ENCODE measurements around the gene ARFGAP1.

Gene ARFGAP1

DNA sequence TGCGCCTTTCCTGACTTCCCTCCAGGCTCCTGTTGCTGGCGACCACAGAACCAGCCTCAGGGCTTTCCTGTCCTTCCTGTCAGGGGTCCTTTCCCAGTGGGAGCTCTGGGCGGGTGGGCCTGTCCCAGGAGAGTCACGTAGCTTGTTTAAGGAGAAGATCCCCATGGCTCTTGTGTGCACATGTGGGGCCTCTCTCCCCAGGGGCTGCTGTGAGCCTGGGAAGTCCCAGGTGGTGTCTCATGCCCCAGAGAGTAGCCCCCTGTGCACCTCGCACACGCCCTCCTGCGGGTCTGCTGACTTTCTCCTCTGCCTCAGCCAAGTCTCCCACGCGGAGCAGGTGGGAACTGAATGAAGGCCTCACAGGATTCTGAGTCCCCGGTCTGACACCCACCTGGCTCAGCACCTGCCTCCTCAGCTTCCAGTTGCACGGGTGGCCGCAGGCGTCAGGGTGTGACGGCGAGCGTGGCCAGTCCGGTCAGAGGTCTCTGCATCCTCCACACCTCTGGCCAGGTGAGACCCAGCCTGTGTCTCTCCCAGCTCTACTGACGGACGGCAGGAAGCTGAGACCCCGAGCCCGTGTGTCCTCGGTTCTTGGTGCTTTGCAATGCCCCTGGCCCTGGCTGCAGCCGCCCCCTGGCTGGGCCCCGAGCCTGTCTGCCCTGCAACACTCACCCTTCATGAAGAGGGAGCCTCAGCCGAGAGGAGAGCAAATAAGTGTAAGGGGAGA, 12.7 kb upstream of the ARFGAP1 start:
- DNase-seq, result no peak
- H3K27me3 ChIP-seq (ENCODE audit: insufficient read depth, low read depth, severe bottlenecking), result no peaks in the 10 kb centered on the region
- H3K4me3 ChIP-seq (ENCODE audit: low read depth, low read length), result no peak overlapping the region
- no peaks in the 10 kb centered on the region for H3K36me3 ChIP-seq
- no peaks in the 10 kb centered on the region for H3K9me3 ChIP-seq (ENCODE audit: severe bottlenecking)
- H3K27ac ChIP-seq, result no peak overlapping the region
- TF ChIP-seq, protein P1, sequence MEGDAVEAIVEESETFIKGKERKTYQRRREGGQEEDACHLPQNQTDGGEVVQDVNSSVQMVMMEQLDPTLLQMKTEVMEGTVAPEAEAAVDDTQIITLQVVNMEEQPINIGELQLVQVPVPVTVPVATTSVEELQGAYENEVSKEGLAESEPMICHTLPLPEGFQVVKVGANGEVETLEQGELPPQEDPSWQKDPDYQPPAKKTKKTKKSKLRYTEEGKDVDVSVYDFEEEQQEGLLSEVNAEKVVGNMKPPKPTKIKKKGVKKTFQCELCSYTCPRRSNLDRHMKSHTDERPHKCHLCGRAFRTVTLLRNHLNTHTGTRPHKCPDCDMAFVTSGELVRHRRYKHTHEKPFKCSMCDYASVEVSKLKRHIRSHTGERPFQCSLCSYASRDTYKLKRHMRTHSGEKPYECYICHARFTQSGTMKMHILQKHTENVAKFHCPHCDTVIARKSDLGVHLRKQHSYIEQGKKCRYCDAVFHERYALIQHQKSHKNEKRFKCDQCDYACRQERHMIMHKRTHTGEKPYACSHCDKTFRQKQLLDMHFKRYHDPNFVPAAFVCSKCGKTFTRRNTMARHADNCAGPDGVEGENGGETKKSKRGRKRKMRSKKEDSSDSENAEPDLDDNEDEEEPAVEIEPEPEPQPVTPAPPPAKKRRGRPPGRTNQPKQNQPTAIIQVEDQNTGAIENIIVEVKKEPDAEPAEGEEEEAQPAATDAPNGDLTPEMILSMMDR (IDR thresholded peaks at IDR 0.05; ENCODE audit: low read depth, low read length), result no peak

DNA sequence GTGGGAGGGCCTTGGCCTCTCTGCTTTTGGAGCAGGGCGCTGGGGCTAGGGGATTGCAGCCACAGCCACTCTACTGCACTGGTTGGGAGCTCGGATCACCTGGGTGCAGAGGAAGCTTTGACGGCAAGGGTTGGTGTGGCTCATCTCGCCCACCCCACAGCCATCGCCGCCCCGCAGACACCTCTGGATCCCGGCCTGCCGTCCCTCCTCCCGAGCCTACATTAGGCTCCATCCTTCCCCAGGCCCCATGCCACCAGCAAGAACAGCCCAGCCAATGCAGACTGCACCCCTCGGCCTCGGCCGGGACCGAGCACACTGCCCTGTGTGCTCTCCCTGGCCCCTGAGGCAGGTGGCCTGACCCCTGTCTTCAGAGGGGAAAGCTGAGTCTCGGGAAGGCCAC, 12.1 kb upstream of the ARFGAP1 start:
- Histone ChIP-seq H3K4me3 (ENCODE audit: low read depth, low read length) (no peak overlapping the region), H3K9me3 (ENCODE audit: severe bottlenecking) (no peaks in the 10 kb centered on the region), H3K27ac (no peak overlapping the region), H3K27me3 (ENCODE audit: insufficient read depth, low read depth, severe bottlenecking) (no peaks in the 10 kb centered on the region), H3K36me3 (no peaks in the 10 kb centered on the region)
- no peak for DNase-seq
- TF ChIP-seq, protein P1 (IDR thresholded peaks at IDR 0.05; ENCODE audit: low read depth, low read length), result no peak

DNA sequence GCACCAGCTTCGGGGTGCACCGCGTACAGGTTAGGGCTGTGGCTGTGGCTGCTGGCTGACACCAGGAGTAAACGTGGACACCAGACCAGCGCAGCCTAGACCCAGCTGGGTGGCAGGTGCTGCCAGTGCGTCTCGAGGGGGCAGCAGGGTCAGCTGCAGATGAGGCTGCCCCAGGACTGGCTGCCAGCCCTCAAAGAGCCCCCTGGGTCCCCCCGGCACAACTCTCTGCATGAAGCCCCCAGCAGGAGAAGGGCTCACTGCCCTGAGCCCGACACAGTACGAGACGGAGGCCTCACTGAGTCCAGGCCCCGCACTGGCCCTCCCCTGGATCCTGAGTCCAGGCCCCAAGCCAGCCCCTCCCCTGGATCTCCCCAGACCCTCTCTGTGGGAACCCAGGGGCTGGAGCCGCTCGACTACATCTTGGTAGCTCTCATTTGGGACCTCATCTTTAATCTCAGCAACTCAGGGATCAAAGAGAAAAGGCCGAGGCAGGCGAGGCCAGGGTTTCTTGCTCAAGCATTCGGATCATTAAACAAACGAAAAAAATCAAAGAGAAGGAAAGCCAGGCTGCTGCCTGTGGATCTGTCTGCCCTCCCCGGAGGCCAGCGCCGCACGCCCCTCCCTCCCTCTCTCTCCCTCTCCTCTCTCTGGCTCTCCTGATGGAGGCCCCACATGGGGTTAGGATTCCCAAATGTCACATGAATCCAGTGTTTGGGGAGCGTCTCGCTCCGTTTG, 11.4 kb upstream of the ARFGAP1 start:
- H3K27me3 ChIP-seq (ENCODE audit: insufficient read depth, low read depth, severe bottlenecking), result no peaks in the 10 kb centered on the region

DNA sequence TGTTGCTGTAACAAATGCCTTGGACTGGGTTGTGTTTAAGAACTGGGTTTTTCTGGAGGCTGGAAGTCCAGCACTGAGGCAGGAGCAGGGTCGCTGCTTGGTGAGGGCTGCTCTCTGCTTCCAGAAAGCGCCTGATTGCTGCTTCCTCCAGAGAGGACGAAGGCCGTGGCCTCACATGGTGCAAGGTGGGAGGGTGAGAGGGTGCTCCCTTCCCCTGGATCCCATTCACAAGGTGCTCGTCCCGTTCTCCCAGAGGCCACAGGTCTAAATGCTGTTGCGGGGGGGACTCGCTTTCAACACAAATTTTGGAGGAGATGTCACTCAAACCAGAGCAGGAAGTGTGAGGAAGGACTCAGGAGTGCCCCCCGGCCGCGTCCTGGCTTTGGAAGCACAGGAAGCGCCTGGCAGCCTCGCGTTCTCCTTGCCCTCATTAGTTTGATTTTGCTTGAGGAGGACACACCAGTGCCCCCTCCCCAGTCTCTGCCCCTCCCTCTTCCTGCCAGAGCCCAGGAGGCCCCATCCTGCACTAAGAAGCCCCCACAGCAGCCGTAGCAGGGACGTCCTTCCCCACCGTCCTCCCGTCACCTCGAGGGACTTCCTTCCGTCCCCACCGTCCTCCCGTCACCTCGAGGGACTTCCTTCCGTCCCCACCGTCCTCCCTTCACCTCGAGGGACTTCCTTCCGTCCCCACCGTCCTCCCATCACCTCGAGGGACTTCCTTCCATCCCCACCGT, 10.7 kb upstream of the ARFGAP1 start:
- TF ChIP-seq, protein P1 (IDR thresholded peaks at IDR 0.05; ENCODE audit: low read depth, low read length), result no peak
- Histone ChIP-seq H3K27ac (no peak overlapping the region), H3K36me3 (no peaks in the 10 kb centered on the region), H3K4me3 (ENCODE audit: low read depth, low read length) (no peak overlapping the region), H3K27me3 (ENCODE audit: insufficient read depth, low read depth, severe bottlenecking) (no peaks in the 10 kb centered on the region), H3K9me3 (ENCODE audit: severe bottlenecking) (no peaks in the 10 kb centered on the region)
- no peak for DNase-seq

More for the DNA sequence above, 11.4 kb upstream of the ARFGAP1 start:
- H3K36me3 ChIP-seq, result no peaks in the 10 kb centered on the region
- TF ChIP-seq, protein P1 (IDR thresholded peaks at IDR 0.05; ENCODE audit: low read depth, low read length), result no peak
- H3K4me3 ChIP-seq (ENCODE audit: low read depth, low read length), result no peak overlapping the region
- H3K27ac ChIP-seq, result no peak overlapping the region
- DNase-seq, result no peak
- H3K9me3 ChIP-seq (ENCODE audit: severe bottlenecking), result no peaks in the 10 kb centered on the region

DNA sequence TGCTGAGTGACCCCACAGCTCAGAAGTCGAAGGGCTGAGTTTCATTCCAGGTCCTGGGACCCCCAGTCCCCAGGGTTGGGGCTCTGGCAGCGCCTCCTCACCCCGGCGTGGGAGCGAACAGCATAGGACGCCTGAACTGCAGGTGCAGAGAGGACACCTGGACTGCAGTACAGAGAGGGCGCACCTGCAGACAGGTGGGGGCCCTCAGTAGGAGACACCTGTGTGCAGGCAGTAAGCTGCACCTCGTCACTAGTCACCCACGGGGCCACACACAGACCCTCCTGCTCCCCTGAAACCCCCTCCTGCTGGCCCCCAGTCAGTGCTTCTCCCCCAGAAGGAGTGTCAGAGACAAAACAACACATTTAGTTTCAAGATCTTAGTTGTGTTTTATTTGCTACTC, 9.8 kb upstream of the ARFGAP1 start:
- H3K36me3 ChIP-seq, result no peaks in the 10 kb centered on the region
- TF ChIP-seq, protein P1 (IDR thresholded peaks at IDR 0.05; ENCODE audit: low read depth, low read length), result no peak
- no peaks in the 10 kb centered on the region for H3K9me3 ChIP-seq (ENCODE audit: severe bottlenecking)
- H3K4me3 ChIP-seq (ENCODE audit: low read depth, low read length), result no peak overlapping the region
- H3K27me3 ChIP-seq (ENCODE audit: insufficient read depth, low read depth, severe bottlenecking), result no peaks in the 10 kb centered on the region
- no peak for DNase-seq
- no peak overlapping the region for H3K27ac ChIP-seq

All from WERI-Rb-1 (cell line).